NCI-H2196 (cell line): Measurements from ENCODE around the gene ACMSD.
"Not testable (repeated sequence)": the region's sequence is repeated elsewhere in the genome, so short reads cannot be mapped to it uniquely, and the experiment has no call there.

Source experiments
- DNase-seq: peaks from one replicate; lab custom pipeline; 2025; ENCODE audit not compliant: unreplicated experiment; lab: John Stamatoyannopoulos, UW

ACMSD gene

GRCh38 chr2:134838143-134838620 is at the start of gene ACMSD:
Gene ACMSD (plus strand): TSS chr2:134838616. CDS start chr2:134838683, 67 bp downstream.
- DNase-seq = no peak

- DNase-seq = no peak
These were observed 47.9 kb upstream of the ACMSD start for GRCh38 chr2:134790487-134790886.

GRCh38 chr2:134791616-134792015 is 46.8 kb upstream of the ACMSD start:
- DNase-seq = no peak

- no peak for DNase-seq
These were observed 46.2 kb upstream of the ACMSD start for GRCh38 chr2:134792186-134792585.

- DNase-seq = no peak
These were observed 42.7 kb upstream of the ACMSD start for GRCh38 chr2:134795765-134796164.

- DNase-seq = no peak
These were observed 42.0 kb upstream of the ACMSD start for GRCh38 chr2:134796373-134796772.

- DNase-seq = no peak
These were observed 38.5 kb upstream of the ACMSD start for GRCh38 chr2:134799936-134800335.

- DNase-seq = no peak
These were observed 38.1 kb upstream of the ACMSD start for GRCh38 chr2:134800341-134800740.

- not testable (repeated sequence) for DNase-seq
These were observed 34.6 kb upstream of the ACMSD start for GRCh38 chr2:134803609-134804405.

- DNase-seq = no peak
These were observed 22.7 kb upstream of the ACMSD start for GRCh38 chr2:134815741-134816140.

GRCh38 chr2:134818321-134818720 is 20.1 kb upstream of the ACMSD start:
- DNase-seq = no peak

- DNase-seq = no peak
These were observed 19.1 kb upstream of the ACMSD start for GRCh38 chr2:134819334-134819733.

GRCh38 chr2:134823431-134823830 is 15.0 kb upstream of the ACMSD start:
- no peak for DNase-seq

GRCh38 chr2:134823832-134824231 is 14.6 kb upstream of the ACMSD start:
- DNase-seq = no peak

GRCh38 chr2:134825716-134826115 is 12.7 kb upstream of the ACMSD start:
- not testable (repeated sequence) for DNase-seq

- no peak for DNase-seq
These were observed 2.9 kb upstream of the ACMSD start for GRCh38 chr2:134835471-134835870.

- DNase-seq = no peak
These were observed 1.4 kb upstream of the ACMSD start for GRCh38 chr2:134836986-134837385.

- no peak for DNase-seq
These were observed 1.2 kb downstream of the ACMSD start for GRCh38 chr2:134839649-134840048.

GRCh38 chr2:134842930-134843490 is 4.6 kb downstream of the ACMSD start:
- no peak for DNase-seq

- no peak for DNase-seq
These were observed 5.6 kb downstream of the ACMSD start for GRCh38 chr2:134843968-134844367.

- DNase-seq = no peak
These were observed 6.6 kb downstream of the ACMSD start for GRCh38 chr2:134845028-134845427.

GRCh38 chr2:134845719-134846118 is 7.3 kb downstream of the ACMSD start:
- no peak for DNase-seq

GRCh38 chr2:134846213-134846612 is 7.8 kb downstream of the ACMSD start:
- DNase-seq = no peak
